ENCODE results near the gene CR2. TPM values are rescaled to one million over a fixed set of nuclear protein-coding genes. Genes with fewer than 3 reads are reported as not detected.
"Not testable (repeated sequence)": the region's sequence is repeated elsewhere in the genome, so short reads cannot be mapped to it uniquely, and the experiment has no call there.

CR2 gene
- 1 to 10 TPM; 1.3 to 1.9 (median 1.7) TPM for polyA plus RNA-seq (ENCODE audit: insufficient read length in 3 of 3)

DNA sequence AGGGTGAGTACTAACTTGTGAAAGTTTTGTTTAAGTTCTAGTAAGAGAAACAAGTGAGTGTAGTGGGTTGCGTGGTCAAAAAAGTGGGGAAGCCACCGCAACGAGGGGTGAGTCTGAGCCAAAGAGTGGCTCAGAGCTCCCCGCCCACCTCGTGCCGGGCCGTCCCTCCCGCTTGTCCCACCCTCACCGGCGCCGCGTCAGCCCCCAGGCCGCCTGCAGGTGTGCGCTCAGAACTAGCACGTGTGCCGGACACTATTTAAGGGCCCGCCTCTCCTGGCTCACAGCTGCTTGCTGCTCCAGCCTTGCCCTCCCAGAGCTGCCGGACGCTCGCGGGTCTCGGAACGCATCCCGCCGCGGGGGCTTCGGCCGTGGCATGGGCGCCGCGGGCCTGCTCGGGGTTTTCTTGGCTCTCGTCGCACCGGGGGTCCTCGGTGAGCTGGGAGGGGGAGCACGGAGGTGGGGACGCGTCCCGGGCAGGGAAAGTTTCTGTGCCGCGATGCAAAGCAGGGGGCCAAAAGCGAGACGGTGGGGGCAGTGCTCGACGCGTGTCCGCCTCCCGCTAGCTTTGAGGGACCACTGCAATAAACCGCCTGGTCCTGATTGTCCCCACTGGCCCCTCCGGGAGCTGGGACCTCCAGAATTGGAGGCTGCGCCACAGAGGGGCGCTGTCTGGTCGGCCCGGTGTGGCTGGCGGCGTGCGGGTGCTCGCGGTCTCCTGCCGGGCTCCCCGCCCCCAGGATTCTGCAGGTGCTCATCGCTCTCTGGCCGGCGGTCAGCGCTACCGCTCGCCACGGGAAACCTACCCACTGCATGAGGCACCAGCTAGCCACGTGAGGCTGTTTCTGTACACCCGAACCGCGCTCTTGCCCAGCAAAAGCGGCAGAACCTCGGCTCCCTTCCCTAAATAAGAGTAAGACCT lies at the start of gene CR2:
Gene CR2 (plus strand): TSS at position 283 of the 919 bp plus-strand sequence. CDS start 91 bp downstream, at position 374.
- peak in 1 of 3 donors; percentile 5 for DNase-seq (ENCODE audit: low read depth in 3 of 3, low spot score in 2 of 3)

GRCh38 chr1:207404849-207405525 lies 49.1 kb upstream of the CR2 start:
- DNase-seq (ENCODE audit: low read depth in 3 of 3, low spot score in 2 of 3) = peak; percentile 41 to 67 (median 48)

GRCh38 chr1:207405814-207406213 lies 48.3 kb upstream of the CR2 start:
- no peak for DNase-seq (ENCODE audit: low read depth in 3 of 3, low spot score in 2 of 3)

- DNase-seq (ENCODE audit: low read depth in 3 of 3, low spot score in 2 of 3) = no peak
These were observed 46.4 kb upstream of the CR2 start for GRCh38 chr1:207407655-207408260.

- no peak for DNase-seq (ENCODE audit: low read depth in 3 of 3, low spot score in 2 of 3)
These were observed 41.3 kb upstream of the CR2 start for GRCh38 chr1:207412845-207413244.

- no peak for DNase-seq (ENCODE audit: low read depth in 3 of 3, low spot score in 2 of 3)
These were observed 39.5 kb upstream of the CR2 start for GRCh38 chr1:207414606-207415108.

GRCh38 chr1:207417076-207417475 lies 37.1 kb upstream of the CR2 start:
- no peak for DNase-seq (ENCODE audit: low read depth in 3 of 3, low spot score in 2 of 3)

- no peak for DNase-seq (ENCODE audit: low read depth in 3 of 3, low spot score in 2 of 3)
These were observed 35.8 kb upstream of the CR2 start for GRCh38 chr1:207418351-207418750.

GRCh38 chr1:207420109-207420508 lies 34.0 kb upstream of the CR2 start:
- DNase-seq (ENCODE audit: low read depth in 3 of 3, low spot score in 2 of 3) = no peak

- DNase-seq (ENCODE audit: low read depth in 3 of 3, low spot score in 2 of 3) = no peak
These were observed 33.0 kb upstream of the CR2 start for GRCh38 chr1:207421078-207421477.

GRCh38 chr1:207423560-207424292 lies 30.4 kb upstream of the CR2 start:
- no peak for DNase-seq (ENCODE audit: low read depth in 3 of 3, low spot score in 2 of 3)

GRCh38 chr1:207424570-207425131 lies 29.5 kb upstream of the CR2 start:
- DNase-seq (ENCODE audit: low read depth in 3 of 3, low spot score in 2 of 3) = no peak

DNA sequence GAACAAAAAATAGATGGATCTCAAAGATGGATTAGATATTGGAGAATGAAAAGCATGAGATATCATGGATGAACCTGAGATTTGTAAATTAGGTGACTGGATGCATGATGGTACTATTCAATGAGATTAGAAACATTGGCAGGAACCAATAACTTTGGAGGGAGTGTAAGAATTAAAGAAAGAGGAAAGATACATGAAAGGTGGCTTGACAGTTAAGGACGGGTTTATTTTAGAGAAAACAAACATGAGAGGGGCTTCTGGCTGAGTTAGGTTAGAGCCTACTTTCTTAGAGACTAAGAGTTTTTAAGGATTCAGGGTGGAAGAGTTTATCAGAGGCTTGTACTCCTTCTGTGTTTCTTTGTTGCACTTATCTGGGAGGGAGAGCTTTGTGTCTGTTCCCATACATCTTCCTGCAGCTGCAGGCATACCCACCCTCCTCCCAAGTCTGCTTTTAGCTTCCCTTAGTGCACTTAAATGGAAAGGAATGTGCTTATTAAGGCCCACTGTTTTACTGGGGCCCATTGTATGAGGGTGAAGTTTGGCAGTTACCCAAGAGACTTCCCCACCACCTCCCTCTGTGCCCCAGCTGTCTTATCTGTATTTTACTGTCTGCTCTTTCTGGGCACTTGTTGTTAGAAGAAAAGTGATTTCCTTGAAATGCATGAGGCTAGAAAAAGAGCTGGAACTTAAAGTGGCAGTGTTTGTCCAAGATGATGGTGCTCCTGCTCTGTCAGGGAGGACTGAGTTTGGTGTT lies 26.1 kb upstream of the CR2 start:
- no peak for DNase-seq (ENCODE audit: low read depth in 3 of 3, low spot score in 2 of 3)

GRCh38 chr1:207428783-207429182 lies 25.3 kb upstream of the CR2 start:
- no peak for DNase-seq (ENCODE audit: low read depth in 3 of 3, low spot score in 2 of 3)

GRCh38 chr1:207429963-207430362 lies 24.2 kb upstream of the CR2 start:
- DNase-seq (ENCODE audit: low read depth in 3 of 3, low spot score in 2 of 3) = no peak

- no peak for DNase-seq (ENCODE audit: low read depth in 3 of 3, low spot score in 2 of 3)
These were observed 23.5 kb upstream of the CR2 start for GRCh38 chr1:207430602-207431001.

DNA sequence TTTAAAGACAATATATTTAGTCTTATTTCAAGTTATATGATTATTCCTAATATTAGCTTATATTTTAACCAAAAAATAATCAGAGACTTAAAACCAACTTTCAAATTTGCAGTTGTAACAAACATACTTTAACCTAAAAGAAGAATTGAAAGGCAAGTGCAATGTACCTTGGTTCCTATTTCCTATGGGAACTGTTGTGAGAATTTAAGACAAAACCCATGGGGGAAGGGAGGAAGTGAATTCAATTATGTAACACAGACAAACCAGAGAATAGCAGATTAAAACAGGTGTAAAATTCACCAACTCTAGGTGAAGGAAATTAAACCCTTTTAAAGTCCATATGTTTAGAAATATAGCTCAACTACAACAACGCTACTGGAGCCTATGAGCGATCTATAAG lies 22.6 kb upstream of the CR2 start:
- no peak for DNase-seq (ENCODE audit: low read depth in 3 of 3, low spot score in 2 of 3)

DNA sequence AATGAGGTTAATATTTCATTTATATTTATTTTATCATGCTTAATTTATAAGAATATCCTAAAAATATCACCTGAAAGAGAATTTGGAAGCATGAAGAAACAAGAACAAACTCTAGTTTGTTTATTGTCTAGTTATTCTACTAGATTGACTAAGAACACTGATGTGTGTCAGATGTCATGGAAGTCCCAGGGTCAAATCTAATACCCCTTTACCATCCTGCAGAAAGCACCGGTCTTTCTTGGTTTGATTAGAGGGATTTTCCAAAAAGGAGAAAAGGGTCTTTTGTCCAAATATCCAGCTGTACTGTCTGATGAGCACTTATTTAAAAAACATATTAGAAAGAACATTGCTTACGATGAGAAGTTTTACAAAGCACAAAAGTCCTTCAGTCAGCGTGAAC lies 20.7 kb upstream of the CR2 start:
- no peak for DNase-seq (ENCODE audit: low read depth in 3 of 3, low spot score in 2 of 3)

DNA sequence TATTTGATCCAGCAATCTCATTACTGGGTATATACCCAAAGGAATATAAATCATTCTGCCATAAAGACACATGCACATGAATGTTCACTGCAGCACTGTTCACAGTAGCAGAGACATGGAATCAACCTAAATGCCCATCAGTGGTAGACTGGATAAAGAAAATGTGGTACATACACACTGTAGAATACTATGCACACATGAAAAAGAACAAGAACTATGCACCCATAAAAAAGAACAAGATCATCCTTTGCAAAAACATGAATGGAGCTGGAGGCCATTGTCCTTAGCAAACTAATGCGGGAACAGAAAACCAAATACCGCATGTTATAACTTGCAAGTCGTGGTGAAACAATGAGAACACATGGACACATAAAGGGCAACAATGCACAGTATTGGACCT lies 17.4 kb upstream of the CR2 start:
- not testable (repeated sequence) for DNase-seq (ENCODE audit: low read depth in 3 of 3, low spot score in 2 of 3)

Data from right renal cortex interstitium (tissue), 3 donors.